Frontal cortex (tissue), 4 donors: ENCODE data around the gene CMPK1. TPM values are rescaled to one million over a fixed set of nuclear protein-coding genes. Genes with fewer than 3 reads are reported as not detected.

Experiments used
- DNase-seq, 2 donors: peaks; one replicate each; pipeline ENCODE4 v3.0.0; 2012; ENCODE audit warnings: low spot score in 2 of 2
- FAIRE-seq: peaks from 2 replicates; lab custom pipeline; 2012; peaks lifted over from hg19 to GRCh38; lab: Jason Lieb, UNC
- total RNA-seq: library from RNA; depleted of rRNA; stranded (reverse); fragments of >200 nt; gene quantifications from one replicate; pipeline ENCODE4 v1.2.3, GENCODE V29; 2014
- donor health status: control.
- donor health status: control.
- donor health status: control.

The CMPK1 gene
- total RNA-seq, 1 donor from 2014 or later = 150 TPM

DNA sequence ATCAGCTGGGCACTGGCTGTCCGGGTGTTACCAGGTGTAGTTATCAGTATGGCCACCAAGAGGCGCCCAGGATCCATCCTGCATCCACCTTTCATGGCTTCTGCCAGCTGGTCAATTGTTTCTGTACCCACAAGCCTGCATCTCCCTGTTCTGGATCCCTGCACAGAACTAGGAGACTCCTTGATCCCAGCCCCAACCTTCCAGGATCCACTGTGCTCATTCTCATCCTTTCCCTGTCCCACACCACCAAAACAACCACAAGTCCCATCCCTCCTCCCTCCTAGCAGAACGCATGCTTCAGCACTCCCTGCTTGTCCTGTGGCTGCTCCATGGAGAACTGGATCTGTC lies 55.3 kb downstream of the CMPK1 start:
- DNase-seq (peak in 1 of 2 donors; percentile 43), FAIRE-seq (no peak)

DNA sequence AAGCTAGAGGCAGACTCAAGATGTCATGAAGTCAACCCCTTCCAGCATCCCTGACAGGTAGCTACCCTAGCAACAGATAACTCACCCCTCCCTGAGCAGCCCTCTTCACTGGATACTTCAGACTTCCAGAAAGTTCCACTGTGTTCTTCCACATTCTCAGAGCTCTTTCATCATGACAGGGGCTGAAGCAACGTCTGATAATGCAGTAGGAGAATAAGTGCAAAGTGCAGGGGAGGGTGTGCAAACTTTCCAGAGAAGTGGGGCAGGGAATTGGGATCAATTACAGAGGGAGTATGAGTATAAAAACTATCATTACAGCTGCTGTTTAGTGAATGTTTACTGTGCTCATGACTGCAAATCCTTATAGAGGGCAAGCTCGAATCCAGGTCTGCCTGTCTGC lies 56.1 kb downstream of the CMPK1 start:
- FAIRE-seq = no peak
- DNase-seq = no peak

DNA sequence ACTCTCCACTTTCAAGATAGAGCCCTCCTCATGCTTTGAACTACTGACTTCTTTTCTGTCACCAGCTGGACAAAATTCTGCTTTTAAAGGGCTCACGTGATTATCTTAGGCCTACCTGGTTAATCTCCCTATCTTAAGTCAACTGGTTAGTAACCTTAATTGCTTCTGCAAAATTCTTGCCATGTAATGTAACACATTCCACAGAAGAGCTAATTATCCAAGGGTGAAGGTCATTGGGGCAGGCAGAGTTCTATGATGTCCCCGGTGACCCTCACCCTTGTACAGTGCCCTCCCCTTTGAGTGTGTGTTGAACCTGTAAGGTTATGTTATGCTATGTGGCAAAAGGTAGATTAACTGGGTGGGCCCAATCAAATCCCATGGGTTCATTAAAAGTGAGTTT lies 57.3 kb downstream of the CMPK1 start:
- no peak for FAIRE-seq

DNA sequence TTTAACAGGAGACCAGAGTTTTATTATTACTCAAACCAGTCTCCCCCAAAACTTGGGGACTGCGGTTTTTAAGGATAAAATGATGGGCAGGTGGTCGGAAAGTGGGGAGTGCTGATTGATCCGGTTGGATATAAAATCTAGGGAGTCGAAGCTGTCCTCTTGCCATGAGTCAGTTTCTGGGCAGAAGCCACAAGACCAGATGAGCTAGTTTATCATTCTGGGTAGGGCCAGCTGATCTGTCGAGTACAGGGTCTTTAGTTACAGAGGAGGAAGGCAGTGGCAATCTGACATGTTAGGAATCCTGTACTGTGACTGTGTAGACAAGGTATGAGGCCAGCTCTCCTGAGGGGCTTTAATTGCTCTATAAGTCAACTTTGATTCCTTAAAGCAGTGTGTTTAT lies 59.6 kb downstream of the CMPK1 start:
- DNase-seq (no peak), FAIRE-seq (no peak)

More for the DNA sequence above, 57.3 kb downstream of the CMPK1 start:
- DNase-seq = no peak

DNA sequence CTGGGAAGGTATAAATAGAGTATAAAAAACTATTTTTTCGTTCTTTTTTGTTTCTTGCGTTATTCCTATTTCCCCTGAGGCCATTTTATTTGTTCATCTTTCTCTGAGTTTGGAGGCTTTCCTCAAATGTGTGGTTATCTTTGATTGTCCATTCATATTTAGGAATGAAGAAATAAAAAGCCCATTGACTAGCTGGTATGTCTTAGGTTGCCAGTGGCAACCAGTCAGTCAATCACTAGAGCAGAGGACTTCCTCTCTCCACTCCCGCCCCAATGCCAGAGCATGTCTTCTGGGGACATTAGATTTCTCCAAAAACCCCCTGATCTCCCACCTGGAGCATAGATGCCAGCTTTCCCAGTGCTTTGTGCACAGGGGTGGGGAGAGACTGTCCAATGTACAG lies 61.8 kb downstream of the CMPK1 start:
- DNase-seq = no peak
- no peak for FAIRE-seq

DNA sequence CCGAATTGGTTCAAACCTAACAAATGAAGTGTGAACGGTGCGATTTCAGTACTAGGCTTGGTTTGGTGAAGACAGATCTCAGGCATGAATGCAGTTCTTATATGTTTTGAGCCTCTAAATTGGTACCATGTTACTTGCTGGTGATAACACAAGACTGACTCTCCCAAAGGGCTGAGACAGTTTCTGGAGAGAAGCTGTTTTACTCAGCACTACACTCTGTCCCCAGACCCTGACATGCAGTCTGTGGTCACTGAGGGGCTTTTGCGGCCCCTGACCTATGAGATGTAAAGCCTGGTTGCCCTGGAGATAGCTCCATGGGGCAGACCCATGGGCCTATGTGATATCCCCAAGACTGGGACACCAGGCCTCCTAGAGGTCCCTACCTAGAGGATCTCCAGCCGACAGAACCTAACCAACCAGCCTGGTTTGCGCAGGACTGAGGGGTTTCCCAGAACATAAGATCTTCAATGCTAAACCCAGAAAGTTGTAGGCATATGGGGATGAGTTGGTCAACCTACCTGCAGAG lies 63.1 kb downstream of the CMPK1 start:
- DNase-seq = no peak
- FAIRE-seq = no peak

DNA sequence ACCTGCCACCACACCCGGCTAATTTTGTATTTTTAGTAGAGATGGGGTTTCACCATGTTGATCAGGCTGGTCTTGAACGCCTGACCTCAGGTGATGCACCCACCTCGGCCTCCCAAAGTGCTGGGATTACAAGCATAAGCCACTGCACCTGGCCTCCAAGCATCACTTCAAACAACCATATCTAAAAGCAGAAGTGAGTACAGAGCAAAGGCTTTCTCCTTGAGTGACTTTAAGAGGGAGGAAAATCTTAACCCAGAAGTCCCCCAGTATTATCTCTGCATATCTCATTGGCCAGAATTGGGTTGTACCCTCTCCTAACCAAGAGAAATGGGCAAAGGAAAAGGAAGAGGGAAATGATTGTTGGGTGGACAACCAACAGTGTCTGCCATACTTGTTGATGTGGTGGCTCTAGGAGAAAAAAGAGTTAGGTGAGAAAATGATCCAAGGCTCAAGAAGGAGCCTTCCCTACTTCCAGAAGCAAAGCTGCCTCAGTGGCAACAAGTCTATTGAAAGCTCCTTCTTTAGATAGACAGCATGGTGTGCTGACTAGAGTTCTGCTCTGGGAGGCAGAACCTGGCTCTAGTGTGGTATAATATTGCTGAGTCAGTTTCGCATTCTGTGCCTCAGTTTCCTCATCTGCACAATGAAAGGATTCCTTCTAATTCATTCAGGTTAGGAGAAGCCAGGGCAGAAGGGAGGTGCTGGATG lies 65.7 kb downstream of the CMPK1 start:
- no peak for FAIRE-seq
- DNase-seq = no peak

DNA sequence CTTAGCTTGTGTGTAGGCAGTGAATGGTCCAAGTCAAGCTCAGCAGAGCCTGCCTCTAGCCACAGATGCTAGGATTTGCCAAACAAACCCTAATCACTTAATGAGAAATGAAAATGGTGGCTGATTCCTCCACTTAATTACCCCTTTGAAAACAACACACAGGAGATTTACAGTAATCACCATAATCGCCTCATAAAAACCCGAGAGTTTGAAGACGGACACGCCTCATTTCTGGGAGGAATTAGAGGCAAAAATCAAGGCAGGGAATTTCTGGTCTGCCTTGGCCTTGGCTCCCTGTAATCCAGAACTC lies 66.2 kb downstream of the CMPK1 start:
- DNase-seq (no peak), FAIRE-seq (no peak)

DNA sequence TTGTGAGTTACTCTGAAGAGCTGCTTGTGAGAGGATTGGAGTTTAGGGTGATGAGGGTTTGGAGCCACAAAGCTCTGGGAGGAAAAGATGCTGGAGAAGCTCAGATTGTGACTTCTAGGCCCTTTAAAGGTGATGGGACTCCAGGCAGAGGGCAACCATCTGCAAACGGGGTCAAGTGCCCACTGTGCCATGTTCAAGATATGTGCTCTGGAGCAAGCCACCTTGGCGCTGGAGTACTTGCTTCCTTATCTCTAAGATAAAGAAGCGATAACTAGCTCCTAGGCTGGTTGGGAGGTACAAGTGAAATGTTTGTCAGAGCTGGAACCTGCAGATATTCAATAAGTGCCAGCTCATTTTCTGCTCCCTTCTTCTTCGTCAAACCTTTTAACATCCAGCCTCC lies 68.2 kb downstream of the CMPK1 start:
- no peak for FAIRE-seq
- DNase-seq = no peak

DNA sequence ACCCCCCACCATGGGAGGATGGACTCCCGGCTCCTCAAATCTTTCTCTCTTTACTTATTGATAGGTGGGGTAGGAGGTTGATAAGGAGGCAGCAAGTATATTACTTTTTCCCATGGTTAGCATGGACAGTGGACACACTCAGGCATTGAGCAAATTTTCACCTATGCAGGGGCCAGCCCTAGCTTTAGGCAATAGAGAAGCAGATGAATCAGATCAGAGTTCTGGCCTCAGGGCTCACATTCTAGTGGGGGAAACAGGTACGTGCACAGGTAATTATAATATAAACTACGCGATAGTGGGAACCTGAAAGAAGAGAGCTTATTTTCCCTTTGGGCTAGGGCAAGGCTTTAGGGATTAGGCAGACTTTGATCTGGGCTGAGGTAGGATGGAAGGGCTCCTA lies 69.0 kb downstream of the CMPK1 start:
- DNase-seq (no peak), FAIRE-seq (no peak)

DNA sequence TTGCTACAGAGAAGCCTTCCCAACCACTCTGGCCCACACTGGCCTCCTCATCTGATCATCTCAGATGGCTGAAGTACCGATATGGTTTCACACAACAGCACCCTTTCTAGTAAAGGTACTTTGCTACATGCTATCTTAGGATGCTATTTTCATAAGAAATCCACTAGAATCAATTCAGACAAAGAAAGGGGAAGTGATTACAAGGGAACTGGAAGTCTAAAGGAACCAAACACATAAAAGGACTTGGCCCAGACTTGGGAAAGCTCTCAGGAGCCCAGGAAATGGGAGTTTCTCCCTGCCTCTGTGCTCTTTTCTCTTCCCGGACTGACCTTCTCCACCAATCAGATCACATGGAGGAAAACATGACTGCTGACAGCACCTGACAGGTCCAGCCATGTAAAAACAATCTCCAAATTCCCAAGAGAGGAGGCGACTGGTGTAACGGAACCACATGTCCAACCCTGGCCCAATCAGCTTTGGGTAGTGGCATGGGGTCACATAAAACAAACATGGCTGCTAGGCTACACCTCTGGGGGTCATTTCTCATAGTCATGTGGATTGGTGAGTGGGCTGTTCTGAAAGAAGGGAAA lies 69.8 kb downstream of the CMPK1 start:
- FAIRE-seq (no peak), DNase-seq (no peak)

DNA sequence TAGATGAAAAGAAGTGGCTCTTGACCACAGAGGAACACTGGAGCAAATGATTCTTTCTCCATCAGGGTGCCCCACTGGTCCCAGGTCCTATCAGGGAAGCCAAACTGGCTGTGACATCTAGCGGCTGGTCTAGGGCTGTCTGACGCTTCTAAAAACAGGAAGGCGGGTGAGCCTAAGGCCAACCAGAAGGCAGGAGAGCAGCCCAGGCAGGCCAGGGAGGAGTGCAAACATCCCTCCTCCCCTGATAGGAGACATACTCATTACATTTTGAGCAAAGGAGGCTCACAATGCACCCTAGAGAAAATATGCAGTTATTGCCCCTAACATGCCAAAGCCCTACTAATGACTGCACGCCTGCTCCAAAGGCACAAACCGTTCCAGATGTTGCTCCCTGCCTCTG lies 72.1 kb downstream of the CMPK1 start:
- DNase-seq (no peak), FAIRE-seq (no peak)

DNA sequence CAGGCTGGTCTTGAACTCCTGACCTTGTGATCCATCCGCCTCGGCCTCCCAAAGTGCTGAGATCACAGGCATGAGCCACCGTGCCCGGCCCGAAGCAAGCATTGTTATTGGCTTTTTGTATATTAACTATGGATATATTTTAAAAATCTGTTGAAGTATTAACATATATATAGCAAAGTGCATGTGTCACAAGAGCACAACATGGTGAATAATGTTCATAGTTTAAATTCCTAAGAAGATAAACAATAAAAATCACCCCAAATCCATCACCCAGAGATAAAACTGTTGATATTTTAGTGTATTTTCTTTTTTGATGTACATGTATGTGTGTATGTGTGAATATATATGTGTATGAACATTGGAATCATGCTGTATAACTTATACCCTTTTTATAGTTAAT lies 73.4 kb downstream of the CMPK1 start:
- no peak for DNase-seq
- no peak for FAIRE-seq

DNA sequence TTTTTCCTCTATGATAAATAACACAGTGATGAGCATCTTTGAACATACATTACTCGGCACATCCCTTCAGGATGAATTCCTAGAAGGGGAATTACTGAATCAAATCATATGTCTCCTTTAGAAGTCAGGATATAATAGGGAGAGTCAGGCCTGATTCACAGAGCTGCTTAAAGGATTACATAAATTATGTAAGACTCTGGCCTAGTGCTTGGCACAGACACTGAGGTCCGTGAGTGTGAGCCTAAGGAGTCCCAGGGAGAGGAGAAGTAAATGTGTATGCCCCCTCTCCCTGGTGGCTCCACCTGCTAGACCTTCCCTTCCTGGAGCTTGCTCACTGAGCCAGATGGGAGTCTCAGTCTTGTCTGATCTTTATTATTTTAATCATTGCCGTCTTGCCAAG lies 73.9 kb downstream of the CMPK1 start:
- FAIRE-seq = no peak

DNA sequence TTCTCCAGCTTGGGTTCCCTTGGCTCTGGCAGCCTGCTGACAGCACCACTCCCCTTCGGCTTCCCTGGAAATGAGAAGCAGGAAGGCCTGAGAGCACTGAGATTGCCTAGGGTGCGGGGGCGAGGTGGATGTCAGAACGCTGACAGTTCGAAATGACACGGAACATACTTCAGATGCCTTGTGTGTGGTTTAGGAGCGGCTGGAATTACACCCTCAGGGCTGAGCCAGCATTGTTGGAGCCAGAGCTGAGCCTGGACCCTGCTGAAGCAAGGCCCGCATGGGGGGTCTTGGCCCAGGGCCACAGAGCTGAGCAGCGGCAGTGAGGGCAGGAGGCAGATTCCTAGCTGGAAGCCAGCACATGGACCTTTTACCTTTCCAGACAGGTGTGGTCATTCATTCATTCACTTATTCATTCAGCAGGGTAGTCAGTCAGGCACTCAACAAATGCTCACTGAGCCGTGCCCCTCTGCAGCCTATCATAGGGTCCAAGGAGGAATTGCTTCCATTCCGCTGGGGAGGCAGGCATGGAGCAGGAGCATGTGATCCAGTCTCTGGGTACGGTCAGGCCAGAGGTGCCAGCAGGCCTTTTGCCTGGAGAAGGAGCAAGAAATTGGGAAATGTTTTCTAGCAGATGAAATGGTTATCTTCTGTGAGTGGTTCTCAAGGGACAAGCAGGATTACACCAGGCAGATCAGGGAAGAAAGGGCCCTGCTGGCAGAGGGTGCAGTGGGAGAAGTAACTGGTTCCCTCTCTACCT lies 75.9 kb downstream of the CMPK1 start:
- DNase-seq (no peak), FAIRE-seq (no peak)

More for the DNA sequence above, 73.9 kb downstream of the CMPK1 start:
- no peak for DNase-seq

DNA sequence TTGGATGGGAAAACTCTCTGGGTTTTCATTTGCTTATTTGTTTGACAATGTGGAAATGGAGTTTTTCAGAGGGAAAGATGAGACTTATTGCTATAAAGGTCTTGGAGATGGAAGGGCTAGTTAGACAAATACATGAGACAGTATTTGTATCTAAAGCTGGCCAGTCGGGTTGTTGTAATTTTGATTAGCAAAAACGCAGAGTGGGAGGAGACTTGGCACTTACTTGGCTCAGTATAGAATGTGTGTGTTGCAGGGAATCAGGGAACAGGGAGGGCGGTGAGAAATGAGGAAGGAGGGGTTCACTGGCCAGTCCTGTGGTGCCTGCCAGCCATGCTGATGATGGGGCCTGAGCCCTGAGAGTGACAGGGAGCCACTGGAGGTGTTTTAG lies 76.5 kb downstream of the CMPK1 start:
- FAIRE-seq (no peak), DNase-seq (no peak)

DNA sequence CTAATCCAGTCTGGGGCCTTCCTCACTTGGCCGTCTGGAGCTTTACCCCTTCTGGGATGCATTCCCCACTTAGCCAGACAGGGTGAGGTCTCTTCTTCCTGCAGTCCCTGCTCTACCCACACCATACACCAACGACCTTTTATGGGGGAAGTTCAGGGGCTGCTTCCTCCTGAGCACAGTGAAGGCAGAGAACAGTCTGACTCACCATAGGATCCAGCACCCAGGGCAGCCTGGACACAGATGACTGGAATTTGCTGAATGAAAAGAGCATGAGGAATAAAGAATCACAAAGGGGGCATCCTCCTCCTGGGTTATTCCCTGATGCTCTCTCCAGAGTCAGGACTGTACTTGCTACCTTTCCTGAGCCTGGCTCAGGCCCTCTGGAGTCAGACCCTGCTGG lies 77.8 kb downstream of the CMPK1 start:
- FAIRE-seq = no peak
- no peak for DNase-seq

DNA sequence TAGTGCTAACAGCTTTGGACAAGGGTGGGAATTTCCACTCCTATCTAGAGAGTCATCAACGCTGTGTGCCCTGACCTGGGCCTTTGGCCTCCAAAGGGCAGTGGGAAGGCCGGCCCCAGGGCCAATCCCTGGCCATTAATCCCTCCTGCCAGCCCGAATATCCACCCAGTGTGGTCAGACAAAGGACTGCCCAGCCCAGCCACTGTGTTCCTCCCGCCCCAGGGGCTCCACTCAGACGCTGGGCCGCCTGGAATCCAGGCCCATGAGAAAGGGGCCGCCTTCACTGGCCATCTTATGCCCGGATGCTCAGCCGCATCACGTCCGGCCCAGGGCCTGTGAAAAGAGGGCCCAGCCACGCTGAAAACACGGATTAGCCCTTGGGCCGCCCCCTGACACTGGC lies 78.8 kb downstream of the CMPK1 start:
- no peak for FAIRE-seq
- no peak for DNase-seq

DNA sequence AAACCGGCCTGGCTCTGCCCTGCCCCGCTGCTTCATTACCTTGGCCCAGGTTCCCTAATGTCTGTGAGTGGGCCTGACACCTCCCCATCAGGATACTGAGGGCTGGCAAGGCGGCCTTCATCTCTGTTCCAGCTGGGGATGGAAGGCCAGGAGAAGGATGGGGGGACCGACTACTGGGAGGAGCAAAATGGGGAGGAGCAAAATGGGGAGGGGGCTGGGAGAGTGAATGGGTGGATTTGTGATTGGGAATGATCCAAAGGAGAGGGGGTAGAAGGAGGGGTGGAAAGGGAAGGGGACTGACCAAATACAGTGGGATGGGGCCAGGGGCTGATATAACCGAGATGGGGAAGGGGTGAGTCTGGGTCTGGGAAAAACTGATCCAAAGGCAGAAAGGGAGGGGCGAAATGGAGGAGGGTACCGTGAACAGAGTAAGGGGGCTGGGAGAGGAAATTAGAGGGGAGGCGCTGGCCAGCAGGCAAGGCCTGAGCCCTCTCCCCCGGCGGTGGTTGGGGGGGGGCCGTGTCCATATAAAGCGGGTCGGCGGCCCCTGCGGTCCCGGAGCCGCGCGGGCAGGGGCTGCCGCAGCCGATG lies 82.2 kb downstream of the CMPK1 start, which contains the start of gene FOXE3:
TSS of gene FOXE3 (plus strand) at position 558 of the 591 bp plus-strand sequence. CDS start at position 589, 31 bp downstream.
- FAIRE-seq = no peak
- no peak for DNase-seq

DNA sequence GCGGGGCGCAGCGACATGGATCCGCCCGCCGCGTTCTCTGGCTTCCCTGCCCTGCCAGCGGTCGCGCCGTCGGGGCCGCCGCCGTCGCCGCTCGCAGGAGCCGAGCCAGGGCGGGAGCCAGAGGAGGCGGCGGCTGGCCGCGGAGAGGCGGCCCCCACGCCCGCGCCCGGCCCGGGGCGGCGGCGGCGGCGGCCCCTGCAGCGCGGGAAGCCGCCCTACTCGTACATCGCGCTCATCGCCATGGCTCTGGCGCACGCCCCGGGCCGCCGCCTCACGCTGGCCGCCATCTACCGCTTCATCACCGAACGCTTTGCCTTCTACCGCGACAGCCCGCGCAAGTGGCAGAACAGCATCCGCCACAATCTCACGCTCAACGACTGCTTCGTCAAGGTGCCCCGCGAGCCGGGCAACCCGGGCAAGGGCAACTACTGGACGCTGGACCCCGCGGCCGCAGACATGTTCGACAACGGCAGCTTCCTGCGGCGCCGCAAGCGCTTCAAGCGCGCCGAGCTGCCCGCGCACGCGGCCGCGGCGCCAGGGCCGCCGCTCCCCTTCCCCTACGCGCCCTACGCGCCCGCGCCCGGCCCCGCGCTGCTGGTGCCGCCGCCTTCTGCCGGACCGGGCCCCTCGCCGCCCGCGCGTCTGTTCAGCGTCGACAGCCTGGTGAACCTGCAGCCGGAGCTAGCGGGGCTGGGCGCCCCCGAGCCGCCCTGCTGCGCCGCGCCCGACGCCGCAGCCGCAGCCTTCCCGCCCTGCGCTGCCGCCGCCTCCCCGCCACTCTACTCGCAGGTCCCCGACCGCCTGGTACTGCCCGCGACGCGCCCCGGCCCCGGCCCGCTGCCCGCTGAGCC lies 83.0 kb downstream of the CMPK1 start:
- DNase-seq (no peak), FAIRE-seq (no peak)
